Measurements from ENCODE around the gene ANKRD55. TPM values are rescaled to one million over a fixed set of nuclear protein-coding genes. Genes with fewer than 3 reads are reported as not detected.
"Not testable (repeated sequence)": the region's sequence is repeated elsewhere in the genome, so short reads cannot be mapped to it uniquely, and the experiment has no call there.

The ANKRD55 gene
- total RNA-seq, 1 donor from 2014 or later = not detected

DNA sequence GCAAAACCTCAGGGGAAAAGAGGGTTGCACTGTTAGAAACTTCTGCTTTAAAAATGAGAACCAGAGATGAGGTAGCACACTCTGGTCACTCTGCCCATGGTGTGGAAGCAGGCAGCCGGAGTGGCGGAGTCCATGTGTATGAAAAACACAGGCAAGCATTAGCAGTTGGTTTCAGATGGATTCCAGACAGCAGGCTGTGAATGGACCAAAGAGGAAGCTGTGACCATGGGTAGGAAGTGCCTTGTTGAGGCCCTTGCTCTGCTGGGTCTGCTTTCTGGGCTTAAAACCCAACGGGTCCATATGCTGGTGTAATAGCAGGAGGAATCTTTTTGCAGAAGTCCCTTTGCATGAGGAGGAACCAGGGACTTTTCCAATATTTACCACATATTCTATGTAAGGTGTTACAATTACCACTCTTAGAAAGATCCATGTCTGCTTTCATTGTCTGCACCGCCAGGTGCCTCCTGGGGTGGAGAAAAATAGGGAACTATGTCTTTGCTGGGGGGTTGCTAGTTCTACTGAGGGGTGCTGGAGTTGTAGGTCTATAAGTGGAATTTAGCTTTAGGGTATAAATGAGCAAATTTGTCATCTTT is 77.0 kb downstream of the ANKRD55 start:
- TF ChIP-seq, protein P1, sequence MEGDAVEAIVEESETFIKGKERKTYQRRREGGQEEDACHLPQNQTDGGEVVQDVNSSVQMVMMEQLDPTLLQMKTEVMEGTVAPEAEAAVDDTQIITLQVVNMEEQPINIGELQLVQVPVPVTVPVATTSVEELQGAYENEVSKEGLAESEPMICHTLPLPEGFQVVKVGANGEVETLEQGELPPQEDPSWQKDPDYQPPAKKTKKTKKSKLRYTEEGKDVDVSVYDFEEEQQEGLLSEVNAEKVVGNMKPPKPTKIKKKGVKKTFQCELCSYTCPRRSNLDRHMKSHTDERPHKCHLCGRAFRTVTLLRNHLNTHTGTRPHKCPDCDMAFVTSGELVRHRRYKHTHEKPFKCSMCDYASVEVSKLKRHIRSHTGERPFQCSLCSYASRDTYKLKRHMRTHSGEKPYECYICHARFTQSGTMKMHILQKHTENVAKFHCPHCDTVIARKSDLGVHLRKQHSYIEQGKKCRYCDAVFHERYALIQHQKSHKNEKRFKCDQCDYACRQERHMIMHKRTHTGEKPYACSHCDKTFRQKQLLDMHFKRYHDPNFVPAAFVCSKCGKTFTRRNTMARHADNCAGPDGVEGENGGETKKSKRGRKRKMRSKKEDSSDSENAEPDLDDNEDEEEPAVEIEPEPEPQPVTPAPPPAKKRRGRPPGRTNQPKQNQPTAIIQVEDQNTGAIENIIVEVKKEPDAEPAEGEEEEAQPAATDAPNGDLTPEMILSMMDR (IDR thresholded peaks at IDR 0.05) = no peak

DNA sequence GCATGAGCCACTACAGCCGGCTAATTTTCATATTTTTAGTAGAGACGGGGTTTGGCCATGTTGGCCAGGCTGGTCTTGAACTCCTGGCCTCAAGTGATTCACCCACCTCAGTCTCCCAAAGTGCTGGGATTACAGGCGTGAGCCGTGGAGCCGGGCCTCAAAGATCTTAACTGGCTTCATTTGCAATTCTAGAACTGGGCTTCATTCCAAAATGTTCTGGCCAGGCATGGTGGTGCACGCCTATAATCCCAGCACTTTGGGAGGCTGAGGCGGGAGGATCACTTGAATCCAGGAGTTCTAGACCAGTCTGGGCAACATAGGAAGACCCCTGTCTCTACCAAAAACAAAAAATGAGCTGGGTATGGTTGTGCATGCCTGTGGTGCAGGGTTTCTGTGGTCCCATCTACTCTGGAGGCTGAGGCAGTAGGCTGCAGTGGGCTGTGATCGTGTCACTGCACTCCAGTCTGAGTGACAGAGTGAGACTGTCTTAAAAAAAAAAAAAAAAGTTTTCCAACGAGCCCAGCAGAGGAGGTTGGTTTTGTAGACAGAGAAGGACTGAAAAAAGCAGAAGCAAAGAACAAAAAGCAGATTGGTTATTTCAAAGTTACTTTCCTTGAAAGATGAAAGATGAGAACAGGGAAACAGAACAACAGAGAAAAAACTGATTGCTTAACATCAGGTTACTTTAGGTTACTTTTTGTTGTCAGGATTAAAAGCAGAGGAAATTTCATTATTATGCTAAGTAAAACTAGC is 78.2 kb downstream of the ANKRD55 start:
- TF ChIP-seq, protein P1 (IDR thresholded peaks at IDR 0.05) = no peak
- no peaks in the 10 kb centered on the region for H3K36me3 Mint-ChIP-seq (ENCODE audit: low read depth)
- no peak overlapping the region for H3K4me3 Mint-ChIP-seq (ENCODE audit: unreplicated experiment)
- DNase-seq (ENCODE audit: low spot score) = no peak
- H3K27ac Mint-ChIP-seq (ENCODE audit: unreplicated experiment) = no peak overlapping the region
- no peaks in the 10 kb centered on the region for H3K27me3 Mint-ChIP-seq (ENCODE audit: low read depth)
- no peaks in the 10 kb centered on the region for H3K9me3 Mint-ChIP-seq (ENCODE audit: low read depth)
- peaks cover 3% of the 10 kb centered on the region for H3K4me1 Mint-ChIP-seq (ENCODE audit: low read depth)

More for the DNA sequence above, 77.0 kb downstream of the ANKRD55 start:
- Mint-ChIP-seq H3K36me3 (ENCODE audit: low read depth) (no peaks in the 10 kb centered on the region), H3K9me3 (ENCODE audit: low read depth) (no peaks in the 10 kb centered on the region), H3K27me3 (ENCODE audit: low read depth) (no peaks in the 10 kb centered on the region), H3K4me3 (ENCODE audit: unreplicated experiment) (no peak overlapping the region), H3K27ac (ENCODE audit: unreplicated experiment) (no peak overlapping the region), H3K4me1 (ENCODE audit: low read depth) (peaks cover 3% of the 10 kb centered on the region)
- DNase-seq (ENCODE audit: low spot score) = no peak

DNA sequence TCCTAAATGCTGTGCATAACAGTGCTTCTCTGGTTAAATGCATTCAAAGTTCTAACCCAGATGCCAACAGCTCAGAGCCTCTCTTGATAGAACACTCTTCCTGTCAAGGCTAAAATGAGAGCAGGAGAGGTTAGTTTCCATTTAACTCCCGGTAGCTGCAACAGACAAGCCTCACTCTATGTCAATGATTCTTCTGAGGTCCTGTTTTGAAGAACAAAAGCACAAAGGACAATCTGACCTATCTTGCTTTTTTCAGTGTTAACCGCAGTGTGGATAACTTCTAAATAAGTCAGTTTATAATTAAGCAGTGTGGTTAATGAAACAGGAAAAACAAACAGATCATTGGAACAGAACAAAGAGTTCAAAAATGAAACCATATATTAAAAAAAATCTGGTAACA is 80.7 kb downstream of the ANKRD55 start:
- Mint-ChIP-seq H3K4me1 (ENCODE audit: low read depth) (peaks cover 16% of the 10 kb centered on the region), H3K27ac (ENCODE audit: unreplicated experiment) (no peak overlapping the region), H3K4me3 (ENCODE audit: unreplicated experiment) (no peak overlapping the region), H3K9me3 (ENCODE audit: low read depth) (no peaks in the 10 kb centered on the region), H3K36me3 (ENCODE audit: low read depth) (no peaks in the 10 kb centered on the region), H3K27me3 (ENCODE audit: low read depth) (no peaks in the 10 kb centered on the region)
- TF ChIP-seq, protein P1 (IDR thresholded peaks at IDR 0.05) = no peak
- DNase-seq (ENCODE audit: low spot score) = no peak

DNA sequence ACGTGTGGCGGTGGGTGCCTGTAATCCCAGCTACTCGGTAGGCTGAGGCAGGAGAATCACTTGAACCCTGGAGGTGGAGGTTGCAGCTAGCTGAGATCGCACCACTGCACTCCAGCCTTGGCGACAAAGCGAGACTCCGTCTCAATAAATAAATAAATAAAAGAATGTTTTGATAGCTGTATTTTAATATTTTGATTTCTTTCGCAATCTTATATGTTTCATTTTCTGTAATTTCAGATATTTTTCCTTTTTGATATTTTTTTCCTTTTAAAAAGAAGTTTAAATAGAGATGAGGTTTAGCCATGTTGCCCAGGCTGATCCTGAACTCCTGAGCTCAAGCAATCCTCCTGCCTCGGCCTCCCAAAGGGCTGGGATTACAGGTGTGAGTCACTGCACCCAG is 82.4 kb downstream of the ANKRD55 start:
- H3K4me3 Mint-ChIP-seq (ENCODE audit: unreplicated experiment); H3K36me3 Mint-ChIP-seq (ENCODE audit: low read depth); H3K9me3 Mint-ChIP-seq (ENCODE audit: low read depth); H3K27ac Mint-ChIP-seq (ENCODE audit: unreplicated experiment); H3K27me3 Mint-ChIP-seq (ENCODE audit: low read depth); DNase-seq (ENCODE audit: low spot score): not testable (repeated sequence)
- peaks cover 22% of the 10 kb centered on the region for H3K4me1 Mint-ChIP-seq (ENCODE audit: low read depth)

DNA sequence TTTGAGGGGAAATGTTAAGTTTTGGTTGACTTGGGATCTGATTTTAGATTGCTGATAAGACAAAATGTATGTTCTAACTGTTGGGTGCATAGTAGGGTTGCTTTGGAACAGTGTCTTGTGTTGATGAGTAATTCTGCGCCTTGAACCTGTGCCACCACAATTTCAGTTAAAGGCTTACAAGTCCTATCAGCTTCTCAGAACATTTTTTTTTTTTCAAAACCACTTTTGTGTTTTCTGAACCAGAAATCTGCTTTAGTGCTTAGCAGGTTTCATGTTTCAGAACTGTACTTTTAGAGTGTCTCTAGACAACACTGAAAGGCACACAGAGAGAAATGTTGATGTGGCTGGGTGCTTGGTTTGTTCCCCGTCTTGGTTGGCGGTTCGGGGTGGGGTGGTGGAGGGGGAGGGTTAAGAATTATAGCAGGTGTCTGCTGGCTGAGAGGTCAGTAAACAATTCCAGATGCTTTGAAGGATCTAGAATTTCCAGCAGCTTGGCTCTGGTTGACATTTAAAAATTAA is 84.6 kb downstream of the ANKRD55 start:
- H3K4me1 Mint-ChIP-seq (ENCODE audit: low read depth) = peaks cover 22% of the 10 kb centered on the region
- TF ChIP-seq, protein P1 (IDR thresholded peaks at IDR 0.05) = no peak
- H3K36me3 Mint-ChIP-seq (ENCODE audit: low read depth) = no peaks in the 10 kb centered on the region
- H3K9me3 Mint-ChIP-seq (ENCODE audit: low read depth) = no peaks in the 10 kb centered on the region
- DNase-seq (ENCODE audit: low spot score) = no peak
- no peaks in the 10 kb centered on the region for H3K27me3 Mint-ChIP-seq (ENCODE audit: low read depth)
- H3K27ac Mint-ChIP-seq (ENCODE audit: unreplicated experiment) = no peak overlapping the region
- no peak overlapping the region for H3K4me3 Mint-ChIP-seq (ENCODE audit: unreplicated experiment)
